NCI-H524 treated with DMSO at 0.1 percent for 48 hours (cell line): ENCODE data around the gene WDR36.
A peak's percentile ranks its signal among the peaks of the same experiment; 100 is the strongest.

Experiments
- DNase-seq: peaks from one replicate; lab custom pipeline; 2025; lab: John Stamatoyannopoulos, UW

WDR36 gene

DNA sequence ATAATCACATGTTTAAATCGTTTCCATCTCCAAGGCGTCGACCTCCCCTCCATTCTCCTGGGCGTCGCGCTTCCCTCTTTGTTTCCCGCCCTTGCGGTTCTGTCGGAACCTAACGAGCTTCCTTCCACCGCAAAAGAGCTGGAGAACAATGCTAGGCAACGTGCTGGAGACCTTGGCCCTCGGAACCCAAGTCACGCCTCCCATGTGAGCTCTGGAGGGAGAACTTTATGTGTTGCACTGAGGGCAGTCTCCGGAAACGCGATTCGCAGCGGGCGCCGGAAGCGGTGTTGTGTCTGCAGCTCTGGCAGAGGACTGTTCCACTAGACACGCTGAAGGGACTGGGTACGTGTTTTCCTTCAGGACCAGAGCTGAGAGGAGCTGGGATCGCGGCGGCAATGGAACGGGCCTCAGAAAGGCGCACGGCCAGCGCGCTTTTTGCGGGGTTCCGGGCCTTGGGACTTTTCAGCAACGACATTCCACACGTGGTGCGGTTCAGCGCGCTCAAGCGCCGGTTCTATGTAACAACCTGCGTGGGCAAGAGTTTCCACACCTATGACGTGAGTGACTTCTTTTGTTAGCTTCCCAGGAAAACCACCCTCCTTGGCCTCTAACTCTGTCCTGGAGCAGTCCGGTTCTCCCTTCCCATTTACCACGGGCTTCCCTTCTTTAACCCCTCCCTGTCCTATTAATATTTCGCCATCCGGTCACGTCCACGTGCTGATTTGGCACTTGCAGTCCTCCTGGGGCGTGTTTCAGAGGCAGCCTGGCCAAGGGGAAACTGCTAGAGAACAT is at the start of gene WDR36:
TSS of gene WDR36 (plus strand) at position 287 of the 792 bp plus-strand sequence. CDS start at position 396, 109 bp downstream.
- DNase-seq = peak; percentile 53

DNA sequence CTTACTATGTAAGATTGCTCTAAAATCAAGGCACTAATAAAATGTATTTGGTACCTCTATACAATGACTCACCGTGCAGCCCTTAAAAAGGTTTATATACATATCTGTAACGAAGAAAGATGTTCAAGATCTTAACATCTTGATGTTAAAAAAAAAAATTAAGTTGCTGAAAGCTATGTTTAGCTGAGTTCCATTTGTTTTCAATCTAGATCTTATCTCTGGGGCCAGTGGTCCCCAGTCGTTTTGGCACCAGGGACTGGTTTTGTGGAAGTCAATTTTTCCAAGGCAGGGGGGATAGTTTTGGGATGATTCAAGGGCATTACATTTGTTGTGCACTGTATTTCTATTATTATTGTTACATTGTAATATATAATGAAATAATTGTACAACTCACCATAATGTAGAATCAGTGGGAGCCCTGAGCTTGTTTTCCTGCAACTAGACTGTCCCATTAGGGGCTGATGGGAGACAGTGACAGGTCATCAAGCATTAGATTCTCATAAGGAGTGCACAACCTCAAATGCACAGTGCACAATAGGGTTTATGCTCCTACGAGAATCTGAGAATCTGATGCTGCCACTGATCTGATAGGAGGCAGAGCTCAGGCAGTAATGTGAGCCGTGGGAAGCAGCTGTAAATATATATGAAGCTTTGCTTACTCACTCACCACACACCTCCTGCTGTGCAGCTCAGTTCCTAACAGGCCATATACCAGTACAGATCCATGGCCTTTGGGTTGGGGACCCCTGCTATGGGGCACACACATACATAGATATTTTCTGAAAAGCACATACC is 48.2 kb upstream of the WDR36 start:
- no peak for DNase-seq

DNA sequence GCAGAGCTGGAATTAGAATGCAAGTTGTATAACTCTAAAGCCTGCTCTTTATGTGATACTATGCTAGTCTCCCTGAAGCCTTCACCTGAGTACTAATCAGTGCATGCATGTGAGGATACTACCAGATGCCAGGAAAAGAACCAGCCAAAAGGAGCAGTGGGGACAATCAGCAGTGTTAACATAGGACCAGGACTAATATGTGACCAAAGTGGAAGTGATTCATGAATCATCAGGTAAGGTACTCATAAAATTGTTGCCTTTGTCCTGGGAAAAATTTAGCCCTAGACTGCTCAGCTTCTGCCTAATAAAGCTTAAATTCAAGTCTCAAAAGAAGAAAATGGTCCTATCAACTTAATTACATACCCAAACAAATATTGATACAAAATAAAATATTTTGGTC is 34.1 kb upstream of the WDR36 start:
- no peak for DNase-seq

DNA sequence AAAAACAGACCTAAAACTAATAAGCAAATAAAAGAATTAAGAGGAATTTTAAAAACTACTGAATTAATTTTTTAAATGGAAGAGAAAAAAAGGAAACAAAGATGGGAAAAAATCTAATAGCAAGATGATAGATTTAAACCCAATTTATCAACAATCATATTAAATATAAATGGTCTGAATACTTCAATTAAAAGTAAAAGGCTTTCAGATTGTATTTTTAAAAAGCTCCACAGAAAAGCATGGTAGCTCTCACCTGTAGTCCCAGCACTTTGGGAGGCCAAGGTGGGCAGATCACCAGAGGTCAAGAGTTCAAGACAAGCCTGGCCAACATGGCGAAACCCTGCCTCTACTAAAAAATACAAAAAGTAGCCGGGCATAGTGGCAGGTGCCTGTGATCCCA is 32.0 kb upstream of the WDR36 start:
- DNase-seq = no peak

DNA sequence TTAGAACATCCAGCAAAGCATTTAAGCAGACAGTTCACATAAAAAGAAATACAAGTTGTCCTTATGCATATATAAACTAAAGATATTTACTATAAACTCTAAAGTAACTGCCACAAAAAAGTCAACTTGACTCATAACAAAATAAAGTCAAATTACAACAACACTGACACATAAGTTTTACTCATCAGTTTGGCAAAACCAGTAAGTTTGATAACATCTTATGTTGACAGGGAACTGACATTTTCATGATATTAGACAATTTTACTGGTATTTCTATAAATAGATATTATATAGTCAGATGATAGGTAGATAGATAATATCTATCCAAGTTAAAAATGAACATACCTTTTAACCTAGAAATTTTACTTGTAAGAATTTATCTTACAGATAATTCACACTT is 30.5 kb upstream of the WDR36 start:
- no peak for DNase-seq

DNA sequence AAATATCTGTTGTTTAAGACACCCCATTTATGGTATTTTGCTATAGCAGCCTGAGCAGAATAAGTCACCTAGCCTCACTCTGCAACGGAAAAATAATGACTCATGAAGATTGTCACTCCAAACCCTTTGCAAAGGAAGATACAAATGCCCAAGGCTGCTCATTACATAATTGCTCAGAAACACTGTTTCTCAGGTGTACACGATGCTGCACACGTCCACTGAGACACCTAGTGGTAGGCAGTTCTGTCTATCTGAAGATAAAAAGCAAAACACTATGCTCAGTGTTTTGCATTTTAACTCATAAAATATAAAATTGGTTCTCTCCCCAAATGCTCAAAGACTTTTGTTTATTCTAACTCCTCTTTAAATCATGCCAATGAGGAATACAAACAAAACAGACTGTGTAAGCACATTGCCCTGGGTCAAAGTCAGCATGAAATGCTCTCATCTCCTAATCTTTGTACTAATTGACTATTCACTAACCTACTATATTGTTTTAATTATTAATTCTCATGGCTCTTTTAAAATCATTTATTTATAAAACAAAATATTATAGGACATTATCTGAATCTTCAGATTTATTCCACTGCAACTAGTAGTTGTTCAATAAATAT is 28.3 kb upstream of the WDR36 start:
- DNase-seq = no peak

DNA sequence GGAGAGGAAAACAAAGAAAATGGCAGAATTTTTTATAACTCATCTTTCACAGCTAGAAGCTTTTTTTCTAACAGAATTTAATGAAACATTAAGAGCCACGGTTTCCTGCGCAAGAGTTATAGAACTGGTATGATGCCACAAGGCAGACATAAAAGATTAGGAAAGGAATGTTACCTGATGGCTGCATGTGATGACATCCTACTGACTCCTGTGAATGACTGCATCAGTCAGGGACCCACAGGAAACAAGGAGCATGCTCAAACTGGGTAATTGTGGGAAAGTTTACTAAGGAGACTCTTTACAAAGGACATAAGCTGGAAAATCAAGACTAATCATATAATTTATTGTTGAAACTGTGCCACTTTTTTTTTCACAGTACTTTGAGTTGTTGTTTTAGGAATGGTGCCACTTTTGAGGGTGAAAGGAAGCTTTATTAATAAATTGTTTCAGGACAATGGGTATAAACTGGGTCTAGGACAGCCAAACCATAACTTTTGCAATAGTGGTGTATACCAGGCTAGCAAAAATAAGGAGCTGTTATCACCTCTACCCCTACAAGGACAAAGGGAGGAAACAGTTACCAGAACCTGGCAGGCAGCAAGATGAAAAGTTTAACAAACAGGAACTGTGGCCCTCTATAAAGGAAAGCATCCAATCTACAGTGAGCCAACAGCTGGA is 25.7 kb upstream of the WDR36 start:
- DNase-seq = no peak

DNA sequence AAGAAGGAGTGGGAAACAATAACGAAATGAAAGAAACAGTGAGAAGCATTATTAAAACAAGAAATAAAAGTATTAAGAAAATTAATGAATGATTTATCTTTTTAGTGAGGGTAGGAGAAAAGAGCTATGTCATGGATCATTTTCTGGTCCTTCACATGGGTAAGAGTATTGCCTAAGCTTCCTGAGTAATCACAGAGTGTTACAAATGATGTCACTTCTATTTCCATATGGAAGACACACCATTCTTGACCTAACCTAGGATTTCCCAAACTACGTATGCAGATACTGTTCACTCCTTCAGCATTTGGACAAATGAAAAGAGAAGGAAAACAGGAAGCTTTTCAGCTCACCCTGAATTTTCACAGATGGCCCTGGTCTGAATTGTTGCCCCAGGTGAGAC is 23.9 kb upstream of the WDR36 start:
- DNase-seq = no peak

DNA sequence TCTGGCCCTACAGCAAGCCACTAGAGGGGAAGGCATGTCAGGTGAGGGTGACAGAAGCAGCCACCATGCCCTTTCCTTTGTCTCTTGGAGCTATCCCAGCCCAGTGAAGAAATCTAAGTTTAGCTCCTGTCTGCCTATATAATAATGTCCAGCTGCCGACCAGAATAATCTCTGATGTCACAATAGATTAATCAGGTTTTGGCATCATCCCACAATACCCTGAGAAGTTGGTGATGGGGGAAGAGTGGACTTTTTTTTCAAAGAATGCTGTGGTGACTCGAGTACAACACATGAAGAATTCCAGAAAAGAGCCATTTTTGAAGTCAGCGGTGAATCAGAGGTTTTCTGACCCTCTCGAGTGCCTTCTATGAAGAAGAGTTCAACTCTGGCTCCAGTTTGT is 22.3 kb upstream of the WDR36 start:
- no peak for DNase-seq

DNA sequence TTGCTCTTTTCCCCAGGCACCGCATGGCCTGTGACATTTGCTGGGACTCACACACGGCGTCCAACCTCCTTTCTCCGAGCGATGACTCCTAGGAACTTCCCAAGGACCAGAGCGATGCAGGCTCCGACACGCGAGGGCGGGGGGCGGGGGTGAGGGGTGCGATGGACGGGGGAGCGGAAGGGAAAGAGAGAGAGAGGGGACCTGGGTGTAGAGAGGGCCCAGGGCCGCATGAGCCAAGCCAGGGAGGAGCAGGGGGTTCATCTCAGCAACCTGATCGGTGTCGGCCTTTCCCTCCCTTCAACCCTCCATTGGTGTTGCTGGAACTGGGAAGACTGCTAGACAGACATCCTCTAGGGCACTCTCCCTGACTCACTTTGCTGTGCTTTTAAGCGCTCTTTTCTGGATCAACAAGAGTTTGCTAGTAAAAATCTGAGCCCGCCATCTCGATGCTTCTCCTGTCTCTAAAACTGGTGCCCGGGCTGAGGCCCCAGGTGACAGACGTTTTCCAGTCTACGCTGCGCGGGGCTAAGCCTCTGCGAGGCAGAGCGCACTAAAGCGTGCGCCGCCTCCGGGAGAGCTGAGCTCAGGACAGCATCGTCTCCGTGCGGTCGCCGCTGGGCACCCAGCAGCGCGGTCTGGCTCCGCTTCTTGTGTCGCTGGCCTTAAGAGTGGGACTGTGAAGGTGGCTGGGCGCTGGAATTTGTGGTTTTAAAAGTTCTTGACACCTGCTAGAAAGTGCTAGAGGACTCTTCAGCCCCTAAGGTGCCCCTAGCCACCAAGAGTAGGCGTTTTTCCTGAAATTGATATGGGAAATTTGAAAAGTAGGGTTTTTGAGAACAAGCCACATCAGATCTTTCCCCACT is 21.6 kb upstream of the WDR36 start:
- DNase-seq = peak; percentile 18

DNA sequence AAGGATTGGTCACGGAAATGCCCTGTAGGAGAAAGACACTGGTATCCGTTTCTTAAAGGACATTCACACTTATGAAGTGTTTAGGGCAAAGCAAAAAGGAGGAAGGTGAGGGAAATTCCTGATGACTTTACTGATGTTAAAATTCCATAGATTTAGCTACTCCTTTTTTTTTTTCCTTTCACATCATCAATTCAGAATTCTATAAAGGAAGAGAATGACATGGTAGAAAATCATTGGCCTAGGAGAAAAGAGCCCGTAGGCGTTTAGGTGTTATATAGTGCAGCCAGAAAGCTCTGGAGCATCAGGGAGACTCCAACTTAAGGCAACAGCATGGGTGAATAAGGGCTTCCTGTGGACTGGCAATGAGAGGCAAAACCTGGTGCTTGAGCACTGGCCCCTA is 20.7 kb upstream of the WDR36 start, which contains the start of gene TSLP:
TSS of gene TSLP (plus strand) at position 301 of the 400 bp plus-strand sequence. CDS start 178 bp downstream, outside the sequence.
- DNase-seq = no peak

DNA sequence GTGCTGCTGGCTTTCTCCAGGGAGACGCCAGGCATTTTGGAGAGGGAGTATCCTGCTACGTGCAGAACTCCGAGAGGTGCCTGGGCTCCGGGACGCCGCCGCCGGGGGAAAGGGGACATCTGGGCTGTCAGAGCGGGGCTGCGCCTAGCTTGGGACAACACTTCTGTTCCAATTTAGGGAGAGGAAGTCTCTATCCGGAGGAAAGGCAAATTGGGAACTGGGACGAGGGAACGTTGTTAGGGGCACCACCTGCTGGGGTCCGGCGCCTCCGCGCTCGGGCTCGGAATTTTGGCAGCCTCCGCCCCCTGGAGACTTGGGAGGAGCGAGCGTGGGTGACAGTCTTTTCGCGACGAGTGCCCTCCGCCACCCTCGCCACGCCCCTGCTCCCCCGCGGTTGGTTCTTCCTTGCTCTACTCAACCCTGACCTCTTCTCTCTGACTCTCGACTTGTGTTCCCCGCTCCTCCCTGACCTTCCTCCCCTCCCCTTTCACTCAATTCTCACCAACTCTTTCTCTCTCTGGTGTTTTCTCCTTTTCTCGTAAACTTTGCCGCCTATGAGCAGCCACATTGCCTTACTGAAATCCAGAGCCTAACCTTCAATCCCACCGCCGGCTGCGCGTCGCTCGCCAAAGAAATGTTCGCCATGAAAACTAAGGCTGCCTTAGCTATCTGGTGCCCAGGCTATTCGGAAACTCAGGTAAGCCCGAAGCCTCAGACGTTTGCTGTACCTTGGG is 19.0 kb upstream of the WDR36 start:
- peak; percentile 28 for DNase-seq

DNA sequence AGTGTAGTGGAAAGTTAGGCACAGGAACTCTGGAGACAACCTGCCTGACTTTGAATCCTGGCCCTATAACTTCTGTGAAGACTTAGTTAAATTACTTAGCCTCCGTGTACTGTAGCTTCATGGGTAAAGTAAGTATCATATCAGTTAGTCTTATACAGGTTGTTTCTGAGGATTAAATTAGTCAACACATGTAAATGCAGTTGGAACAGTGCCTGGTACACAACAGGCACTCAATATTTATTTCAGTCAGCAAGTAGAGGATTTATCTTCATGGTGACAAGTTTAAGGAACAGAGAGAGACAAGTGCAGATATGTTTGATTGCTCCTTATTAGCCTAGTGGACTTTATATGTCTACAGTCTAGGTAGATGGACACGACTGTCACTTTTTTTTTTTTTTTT is 17.9 kb upstream of the WDR36 start:
- no peak for DNase-seq

DNA sequence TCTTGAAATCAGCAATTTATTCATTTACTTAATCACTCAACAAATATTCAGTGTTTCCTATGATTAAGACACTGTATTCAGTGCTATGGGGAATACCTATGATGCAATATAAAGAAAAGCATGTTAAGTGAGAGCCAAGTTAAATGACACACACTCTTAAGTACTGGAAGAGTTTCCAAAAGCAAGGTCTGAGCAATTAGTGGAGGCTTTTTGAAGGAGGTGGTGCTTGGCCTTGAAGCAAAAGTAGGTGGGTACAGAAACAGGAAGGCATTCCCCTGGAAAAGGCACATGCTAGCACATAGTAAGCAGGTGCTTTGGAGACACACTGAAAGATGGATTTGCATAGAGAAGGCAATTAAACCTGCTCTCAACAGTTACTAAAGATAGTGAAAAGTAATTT is 16.6 kb upstream of the WDR36 start:
- DNase-seq = no peak

DNA sequence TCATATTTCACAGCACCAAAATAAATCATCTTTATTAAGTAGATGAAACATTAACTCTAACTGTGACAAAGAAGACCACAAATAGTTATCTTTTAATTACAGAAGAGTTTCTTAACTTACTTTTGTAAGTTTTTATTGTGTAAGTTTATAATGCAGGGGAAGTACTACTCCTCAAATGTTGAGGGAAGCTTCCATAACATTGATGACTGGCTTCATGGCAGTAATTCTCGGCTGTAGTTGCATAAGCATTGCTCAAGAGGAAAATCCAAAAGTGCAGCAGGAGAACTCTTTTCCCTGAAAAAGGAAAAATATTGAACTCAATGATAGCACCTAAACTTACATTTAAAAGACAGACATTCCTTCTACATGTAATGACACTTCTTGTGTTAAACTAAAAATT is 16.1 kb upstream of the WDR36 start:
- no peak for DNase-seq

DNA sequence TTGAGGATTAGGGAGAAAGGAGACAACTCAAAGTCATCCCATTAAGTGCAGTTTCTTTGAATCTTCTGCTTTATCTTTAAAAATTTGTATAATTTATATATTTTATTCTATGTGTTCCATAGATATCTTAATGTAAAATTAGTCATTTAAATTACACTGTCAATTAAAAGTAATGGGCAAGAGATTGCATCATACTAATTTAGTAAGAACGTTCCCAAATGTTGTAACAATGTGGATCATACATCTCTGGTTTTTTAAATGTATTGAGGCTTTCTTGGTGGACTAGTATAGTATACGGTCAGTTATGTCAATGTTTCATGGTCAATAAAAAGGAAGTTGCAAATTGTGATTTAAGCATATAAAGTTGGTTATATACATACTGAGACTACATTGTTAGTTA is 14.5 kb upstream of the WDR36 start:
- DNase-seq = no peak

DNA sequence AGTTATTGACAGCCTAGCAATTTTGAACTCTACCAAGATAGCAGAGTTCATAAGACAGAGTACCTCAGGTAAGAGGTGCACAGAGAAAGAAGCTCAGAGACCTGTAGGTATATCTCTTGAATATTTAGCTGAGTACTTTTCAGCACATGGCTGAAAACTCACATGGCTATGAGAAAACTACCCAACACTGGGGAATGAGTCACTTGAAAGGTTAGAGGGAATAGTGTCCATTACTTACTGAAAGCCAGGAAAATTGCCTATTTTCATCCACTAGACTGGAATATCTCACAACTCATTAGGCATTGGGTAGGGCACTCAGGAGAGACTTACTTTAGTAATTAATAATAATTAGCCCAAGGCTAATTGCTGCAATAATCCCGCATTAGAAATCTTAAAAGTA is 12.3 kb upstream of the WDR36 start:
- DNase-seq = no peak

DNA sequence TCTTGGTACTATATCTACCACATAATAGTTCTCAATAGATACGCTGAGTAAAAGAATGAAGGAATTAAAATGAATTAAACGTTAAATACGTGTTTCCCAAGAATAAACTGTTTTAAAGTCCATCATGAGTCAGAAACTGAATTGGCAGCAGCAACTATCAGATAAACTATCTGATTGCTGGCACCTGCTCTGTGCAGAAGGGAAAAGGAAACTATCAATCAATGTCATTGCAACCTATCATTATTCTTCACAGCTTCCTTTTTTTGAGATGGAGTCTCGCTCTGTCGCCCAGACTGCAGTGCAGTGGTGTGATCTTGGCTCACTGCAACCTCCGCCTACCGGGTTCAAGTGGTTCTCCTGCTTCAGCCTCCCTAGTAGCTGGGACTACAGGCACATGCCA is 8.8 kb upstream of the WDR36 start:
- no peak for DNase-seq

DNA sequence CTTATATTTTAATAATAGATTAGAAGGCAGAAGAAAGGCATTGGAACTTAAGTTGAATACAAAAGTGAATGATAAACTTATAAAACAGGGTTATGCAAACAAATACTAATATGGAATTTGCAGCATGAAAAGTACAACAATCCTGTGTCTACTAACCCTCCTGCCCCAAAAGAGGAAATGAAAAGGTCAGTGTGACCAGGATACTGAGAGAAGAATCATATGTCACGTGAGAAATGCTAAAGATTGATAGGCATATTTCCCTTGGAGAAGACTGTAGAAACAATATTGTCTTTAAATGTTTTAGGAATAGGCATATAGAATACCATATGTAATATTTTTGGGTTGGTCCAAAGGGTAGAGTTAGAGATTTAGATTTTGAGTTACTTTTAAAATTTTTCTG is 3.8 kb downstream of the WDR36 start:
- DNase-seq = no peak

DNA sequence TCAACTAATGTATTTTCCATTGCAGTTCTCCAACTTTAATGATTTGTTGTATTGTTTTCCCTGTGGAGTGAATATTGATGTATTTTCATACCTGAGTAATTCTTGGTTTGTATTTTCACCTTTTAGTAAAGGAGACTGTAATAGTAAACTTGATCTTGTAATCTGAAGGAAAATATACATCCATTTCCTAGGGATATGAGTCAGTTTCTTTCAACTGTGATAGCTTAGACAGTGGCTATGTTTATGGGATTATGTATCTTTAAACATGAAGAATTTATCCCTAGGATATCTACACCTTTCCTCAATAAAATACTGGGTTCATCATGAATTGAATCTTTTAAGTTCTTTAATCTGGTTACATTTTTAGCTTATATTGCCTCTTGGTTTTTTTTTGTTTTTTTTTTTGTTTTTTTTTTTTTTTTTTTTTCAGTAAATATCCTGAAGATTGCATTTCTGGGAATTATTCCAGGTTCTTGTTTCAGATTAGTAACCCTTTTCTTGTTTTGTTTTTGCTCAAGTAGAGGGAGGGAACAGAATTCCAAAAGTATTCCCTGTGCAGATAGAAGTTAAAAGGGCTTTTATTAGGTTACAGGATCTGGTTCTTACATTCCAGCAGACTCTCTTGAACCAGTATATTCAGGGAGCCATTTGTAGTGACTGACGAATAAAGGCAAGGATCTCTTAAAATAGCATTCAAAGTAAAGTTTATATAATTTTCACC is 7.1 kb downstream of the WDR36 start:
- DNase-seq = no peak
